Stimulated activated CD4-positive, alpha-beta T cell treated with anti-CD3 and anti-CD28 coated beads, Interleukin-4, amount 100 ng/mL, for 1 hour (primary cell): ENCODE data around the gene SNX24.
"Not testable (repeated sequence)": the region's sequence is repeated elsewhere in the genome, so short reads cannot be mapped to it uniquely, and the experiment has no call there.

Experiments used
- DNase-seq: peaks from one replicate; pipeline ENCODE4 v3.0.0-alpha.2; 2020

SNX24 gene

DNA sequence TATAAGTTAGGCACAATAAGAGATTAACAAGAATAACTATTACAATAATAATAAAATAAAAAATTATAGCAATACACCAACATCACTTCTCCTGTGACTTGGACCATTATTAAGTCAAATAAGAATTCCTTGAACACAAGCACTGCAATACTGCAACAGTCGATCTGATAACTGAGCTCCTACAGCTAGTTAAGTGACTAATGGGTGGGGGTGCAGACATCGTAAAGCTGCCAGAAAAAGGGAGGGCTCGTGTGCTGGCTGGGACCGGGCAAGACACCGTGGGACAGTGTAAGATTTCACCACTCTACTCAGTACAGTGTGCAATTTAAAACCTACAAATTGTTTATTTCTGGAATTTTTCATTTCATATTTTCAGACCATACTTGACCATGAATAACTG, 78.8 kb downstream of the SNX24 start:
- no peak for DNase-seq

DNA sequence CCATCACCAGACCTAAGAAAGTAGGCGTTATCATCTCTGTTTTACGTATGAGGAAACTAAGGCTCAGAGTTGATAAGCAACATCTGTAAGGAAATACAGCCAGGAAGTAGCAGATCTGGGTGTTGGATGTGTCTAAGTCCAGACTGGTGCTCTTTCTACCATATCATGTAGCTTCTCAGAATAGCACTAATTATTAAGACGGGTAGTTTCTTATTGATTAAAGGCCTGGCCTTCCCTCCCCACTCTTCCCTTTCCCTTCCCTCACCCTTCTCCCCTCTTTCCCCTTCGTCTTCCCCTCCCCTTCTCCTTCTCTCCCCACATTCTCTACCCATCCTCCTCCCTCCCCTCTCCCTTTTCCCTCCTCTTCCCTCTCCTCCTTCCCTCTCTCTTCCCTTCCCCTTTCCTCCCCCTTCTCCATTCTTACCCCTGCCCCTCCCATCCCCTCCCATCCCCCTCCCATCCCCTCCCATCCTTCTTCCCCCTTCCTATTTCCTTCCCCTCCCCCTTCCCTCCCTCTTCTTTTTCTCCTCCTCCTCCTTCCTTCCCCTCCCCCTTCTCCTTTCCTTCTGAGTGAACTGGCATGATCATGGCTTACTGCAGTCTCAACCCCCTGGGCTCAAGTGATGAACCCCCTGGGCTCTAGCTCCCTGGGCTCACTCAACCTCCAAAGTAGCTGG, 79.4 kb downstream of the SNX24 start:
- DNase-seq, result no peak

DNA sequence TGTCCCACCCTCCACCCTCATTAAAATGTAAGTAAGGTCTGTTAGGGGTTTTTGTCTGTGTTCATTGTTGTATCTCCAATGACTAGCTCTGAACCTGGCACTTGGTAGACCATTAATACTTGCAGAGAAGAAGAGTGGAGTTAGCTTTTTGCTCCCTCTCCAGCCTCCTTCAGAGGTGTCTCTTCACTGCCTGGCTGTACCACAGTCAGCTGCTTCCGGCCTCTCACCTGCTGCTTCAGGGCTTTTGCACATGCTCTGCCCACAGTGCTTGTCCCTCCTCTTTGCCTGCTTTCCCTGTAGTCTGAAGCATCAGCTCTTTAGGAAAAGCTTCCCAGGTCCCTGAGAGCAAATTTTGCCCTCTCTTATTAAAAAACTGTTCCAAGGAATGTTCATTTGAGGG, 83.6 kb downstream of the SNX24 start:
- no peak for DNase-seq

DNA sequence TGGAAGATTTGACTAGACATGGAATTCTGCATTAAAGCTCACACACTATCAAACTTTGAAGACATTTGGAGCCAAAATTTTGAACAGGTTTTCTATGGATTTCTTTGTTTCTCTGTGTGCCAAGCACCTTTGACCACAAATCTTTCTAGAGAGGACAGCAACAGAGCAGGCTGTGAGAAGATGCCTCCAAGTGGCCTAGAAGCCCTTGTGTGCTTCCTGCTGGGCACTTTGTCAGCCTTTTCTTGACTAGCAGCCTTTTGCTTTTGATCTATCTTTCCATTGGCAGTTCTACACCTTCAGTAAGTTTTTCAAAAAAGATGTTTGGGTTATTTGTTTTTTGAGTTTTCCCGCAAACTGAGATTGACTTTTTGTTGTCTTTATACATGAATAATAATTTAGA, 84.6 kb downstream of the SNX24 start:
- DNase-seq, result no peak

DNA sequence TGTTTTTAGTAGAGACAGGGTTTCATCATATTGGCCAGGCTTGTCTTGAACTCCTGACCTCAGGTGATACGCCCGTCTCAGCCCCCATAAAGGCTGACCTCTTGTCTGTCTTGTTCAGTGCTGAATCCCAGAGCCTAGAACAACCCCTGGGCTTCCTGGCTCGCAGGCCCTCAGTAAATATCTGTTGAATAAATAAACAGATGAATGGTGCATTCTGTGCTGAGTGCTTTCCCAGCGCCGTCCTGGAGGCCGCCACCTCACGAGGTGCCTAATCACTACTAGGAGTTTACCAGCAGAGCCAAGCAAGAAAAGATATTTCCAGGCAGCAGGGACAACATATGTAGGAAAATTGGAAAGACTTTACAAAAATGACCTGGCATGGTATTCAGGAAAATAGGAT, 88.5 kb downstream of the SNX24 start:
- DNase-seq, result no peak

DNA sequence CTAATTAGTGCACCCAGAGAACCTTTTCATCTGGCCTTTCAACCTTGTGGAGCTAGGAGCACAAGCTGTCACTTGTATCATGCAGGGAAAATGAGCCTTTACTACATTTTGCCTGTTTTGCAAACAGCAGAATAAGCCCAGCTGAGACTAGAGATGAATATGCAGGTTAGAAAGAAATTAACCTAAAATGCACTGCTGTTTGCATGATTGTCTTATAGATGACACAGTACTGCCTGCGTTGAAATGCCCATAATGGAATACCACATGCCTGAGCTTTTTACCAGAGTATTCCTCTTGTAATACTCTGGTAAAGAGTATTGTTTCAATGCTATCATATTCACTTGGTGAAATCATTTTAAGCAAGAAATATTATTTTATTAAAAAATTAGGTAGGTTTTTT, 90.7 kb downstream of the SNX24 start:
- DNase-seq, result no peak

DNA sequence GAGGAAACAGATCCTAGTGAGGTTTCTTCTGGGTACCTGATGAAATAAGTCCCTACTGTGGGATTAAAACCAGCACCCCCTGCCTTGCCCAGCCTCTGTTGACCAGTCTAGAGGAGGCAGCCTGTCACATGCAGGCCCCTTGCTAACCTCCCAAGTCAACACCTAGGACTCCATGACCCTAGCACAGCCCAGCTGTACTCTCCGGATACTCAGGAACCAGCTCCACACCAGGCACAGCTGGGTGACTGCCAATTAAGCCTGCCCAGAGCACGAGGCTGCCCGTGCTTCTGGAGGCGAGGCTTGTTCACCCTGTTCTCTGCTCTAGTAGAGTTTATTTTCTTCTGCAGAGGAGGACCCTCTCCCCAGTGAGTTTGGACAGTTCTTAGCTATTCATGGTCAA, 92.5 kb downstream of the SNX24 start:
- DNase-seq, result no peak

DNA sequence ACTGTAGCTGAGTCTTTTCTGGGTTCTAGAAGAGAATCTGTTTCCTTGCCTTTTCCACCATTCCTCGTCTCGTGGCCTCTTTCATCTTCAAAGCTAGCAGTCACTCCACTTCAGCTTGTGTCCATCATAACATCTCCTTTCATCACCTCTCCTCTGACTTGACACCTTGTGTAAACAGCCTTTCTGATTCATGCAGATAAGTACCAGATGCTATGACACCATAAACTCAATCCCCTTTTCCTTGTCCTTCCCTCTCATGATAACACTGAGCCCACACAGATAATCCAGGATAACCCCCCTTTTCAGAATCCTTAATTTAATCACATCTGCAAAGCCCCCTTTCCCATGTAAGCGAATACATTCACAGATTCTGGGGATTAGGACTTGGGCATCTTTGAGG, 95.5 kb downstream of the SNX24 start:
- DNase-seq, result no peak

DNA sequence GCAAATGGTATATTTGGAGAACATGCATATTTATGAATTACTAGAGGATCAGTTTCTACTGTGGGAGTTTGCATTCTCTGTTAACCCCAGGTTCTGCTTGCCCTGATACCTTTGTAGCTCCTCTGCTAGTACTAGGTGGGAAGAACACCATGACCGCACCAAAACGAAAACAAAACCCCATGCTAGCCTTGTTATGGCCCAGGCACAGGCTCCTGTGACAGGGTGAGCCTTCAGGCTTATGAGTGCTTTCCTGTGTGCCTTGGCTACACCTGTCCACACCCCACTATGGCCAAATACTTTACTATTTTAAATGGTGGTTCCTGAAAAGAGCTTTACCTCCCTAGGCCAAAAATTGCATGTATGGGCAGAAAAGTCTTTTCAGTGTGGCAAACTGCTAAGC, 96.3 kb downstream of the SNX24 start:
- DNase-seq, result no peak

DNA sequence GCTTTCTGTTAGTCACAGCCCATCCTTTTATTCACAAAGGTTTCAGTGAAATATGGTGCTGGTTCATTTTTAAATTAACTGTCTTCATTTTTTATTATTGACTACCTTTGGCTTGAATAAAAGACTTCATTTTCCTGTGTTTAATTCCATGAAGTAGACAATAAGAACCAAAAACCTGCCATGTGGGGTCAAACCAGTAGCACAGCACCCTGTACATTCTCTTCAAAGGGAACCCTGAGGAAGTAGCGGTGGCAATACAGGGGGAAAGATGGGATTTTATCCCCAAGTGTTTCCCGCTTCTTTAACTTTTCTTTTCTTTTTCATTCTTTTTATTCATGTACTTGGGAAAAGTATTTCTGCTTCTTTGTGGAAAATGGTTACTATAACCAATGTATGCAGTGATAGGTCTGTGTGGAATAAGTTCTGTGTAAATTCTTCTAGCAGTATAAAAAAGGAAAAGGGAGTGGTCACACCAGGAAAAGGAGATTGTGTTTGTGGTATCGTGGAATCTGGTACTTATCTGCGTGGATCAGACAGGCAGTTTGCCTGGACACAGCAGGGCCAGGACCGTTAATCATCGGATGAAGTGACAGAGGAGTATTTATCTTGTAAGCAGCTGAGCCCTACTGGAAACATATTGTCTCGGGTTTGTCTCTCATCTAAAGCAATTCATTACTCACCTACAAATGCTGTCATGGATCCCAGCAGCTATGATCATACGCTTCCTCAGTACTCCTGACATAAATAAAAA, 96.9 kb downstream of the SNX24 start:
- DNase-seq, result no peak

DNA sequence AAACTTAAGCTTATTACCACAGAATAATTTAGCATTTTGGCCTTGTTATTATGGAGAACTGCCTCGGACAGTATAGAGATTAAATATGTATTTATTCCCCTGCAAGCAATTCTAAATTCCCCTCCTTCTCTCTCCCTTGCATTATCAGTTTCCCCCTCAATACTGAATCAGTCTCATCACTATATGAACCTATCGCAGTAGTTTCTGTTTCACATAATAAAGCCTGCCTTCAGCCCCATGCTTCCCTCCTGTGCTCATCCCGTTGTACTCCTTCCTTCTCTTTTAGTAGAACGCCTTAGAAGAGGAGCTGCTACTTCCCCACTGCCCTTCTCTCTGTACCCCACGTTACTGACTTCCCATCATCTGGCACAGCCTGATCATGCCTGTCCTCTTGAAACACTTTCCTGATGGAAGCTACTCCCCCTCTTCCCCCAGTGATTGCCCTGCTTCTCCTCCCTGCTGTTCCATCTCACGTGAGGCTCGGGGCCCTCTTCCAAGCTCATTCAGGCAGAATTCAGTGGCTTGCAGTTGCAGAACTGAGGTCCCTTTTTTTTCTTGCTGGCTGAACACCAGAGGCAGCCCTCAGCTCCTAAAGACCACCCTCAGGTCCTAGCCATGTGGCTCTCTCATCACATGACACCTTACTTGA, 97.8 kb downstream of the SNX24 start:
- no peak for DNase-seq

DNA sequence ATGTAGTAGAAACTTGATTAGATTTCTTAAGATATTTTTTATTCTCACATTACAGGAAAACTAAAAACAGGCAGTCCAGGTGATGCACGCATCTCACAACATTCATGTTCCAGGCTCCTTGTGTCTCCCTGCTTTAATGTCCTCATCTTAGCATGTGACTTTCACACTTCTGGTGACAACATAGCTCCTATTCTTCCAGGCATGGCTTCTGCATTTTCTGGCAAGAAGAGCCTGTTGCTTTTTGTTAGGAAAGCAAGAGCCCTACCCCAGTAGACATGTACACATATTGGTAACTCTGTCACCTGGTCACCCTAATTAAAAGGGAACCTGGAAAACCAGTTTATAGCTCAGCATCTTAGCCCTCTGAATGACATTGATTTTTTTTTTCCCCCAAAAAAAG, 98.6 kb downstream of the SNX24 start:
- DNase-seq, result no peak

DNA sequence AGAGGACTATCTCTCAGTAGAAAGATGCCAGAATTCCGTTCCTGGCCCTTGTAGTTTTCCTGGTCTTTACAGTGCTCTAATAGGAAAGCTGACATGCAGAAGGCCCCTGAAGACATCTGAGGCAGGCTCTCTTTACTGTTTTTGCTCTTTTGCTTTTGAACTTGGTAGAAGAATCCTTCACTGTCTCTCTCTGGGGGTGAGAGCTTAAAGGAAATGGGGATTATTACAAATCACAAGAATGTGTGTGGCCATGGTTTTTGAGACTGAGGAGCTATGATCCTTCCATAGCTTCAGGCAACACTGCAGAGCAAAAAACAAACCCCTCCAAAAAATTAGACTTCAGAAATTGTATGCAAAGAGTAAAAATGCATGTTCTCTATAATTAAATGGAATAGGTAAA, 102.0 kb downstream of the SNX24 start:
- no peak for DNase-seq

DNA sequence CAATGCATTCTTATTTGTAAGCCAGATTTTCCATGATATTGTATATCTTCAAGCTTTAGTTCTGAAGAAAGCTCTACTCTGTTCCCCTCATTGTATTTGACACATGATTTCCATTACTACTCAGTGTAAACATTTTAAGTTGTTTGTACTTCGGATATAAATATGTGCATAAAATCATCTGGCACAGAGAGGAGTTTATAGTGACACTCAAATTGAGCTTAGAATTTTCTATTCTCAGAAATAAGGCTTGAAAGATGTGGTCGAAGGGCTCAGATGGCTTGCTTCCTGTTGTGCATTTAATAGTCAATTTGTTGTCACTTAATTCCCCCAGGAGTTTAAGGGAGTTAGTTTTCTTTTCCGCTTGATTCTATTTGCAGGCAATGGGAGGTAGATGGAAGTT, 102.4 kb downstream of the SNX24 start:
- no peak for DNase-seq

DNA sequence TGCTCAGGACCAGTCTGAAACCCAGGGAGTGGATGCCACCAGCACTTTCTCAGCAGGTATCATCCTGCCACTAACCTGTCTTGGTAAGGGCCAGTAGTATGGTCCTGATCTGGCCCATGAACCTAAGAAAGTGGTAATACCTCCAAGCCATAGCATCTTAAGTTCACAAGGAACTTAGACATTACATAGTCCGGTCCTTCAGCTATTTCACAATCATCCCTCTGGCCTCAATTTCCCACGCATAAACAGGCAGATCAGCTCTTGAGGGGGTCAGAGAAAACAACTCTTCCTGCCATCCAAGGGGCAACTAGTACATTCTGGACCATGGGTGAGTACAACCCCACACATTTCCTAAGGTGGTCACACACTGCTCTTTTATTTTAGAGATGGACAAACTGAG, 102.9 kb downstream of the SNX24 start:
- DNase-seq, result no peak

DNA sequence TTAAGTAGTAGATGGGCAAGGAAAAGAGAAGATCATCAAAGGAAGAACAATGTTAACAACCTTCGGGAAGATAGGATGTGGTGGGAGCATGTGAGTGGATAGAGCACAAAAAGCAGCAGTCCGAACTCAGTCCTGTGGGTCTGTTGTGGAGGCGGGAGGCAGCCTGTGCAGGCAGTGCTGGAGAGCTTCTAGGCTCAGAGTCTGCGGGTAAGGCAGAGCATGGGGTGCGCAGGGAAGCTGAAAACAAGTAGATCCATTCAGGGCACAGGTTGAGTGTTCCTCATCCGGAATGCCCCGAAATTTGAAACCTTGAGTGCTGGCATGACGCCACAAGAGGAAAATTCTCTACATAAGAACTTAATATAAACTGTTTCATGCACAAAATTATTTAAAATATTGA, 106.2 kb downstream of the SNX24 start:
- DNase-seq, result no peak

DNA sequence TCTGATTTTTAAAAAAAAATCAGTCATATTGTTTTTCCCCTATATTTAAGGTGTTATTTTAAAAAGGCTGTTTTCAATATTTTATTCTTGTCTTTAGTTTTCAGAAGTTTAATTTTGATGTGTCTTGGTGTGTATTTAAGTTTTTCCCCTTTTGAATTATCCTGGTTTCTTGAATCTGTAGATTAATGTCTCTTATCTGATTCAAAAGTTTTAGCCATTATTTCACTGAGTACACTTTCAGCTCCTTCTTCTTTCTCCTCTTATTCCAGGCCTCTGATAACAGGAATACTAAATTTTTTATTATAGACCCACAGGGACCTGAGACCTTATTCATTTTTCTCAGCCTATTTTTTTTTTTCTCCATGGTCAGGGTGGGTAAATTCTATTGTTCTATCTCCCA, 109.3 kb downstream of the SNX24 start:
- no peak for DNase-seq

DNA sequence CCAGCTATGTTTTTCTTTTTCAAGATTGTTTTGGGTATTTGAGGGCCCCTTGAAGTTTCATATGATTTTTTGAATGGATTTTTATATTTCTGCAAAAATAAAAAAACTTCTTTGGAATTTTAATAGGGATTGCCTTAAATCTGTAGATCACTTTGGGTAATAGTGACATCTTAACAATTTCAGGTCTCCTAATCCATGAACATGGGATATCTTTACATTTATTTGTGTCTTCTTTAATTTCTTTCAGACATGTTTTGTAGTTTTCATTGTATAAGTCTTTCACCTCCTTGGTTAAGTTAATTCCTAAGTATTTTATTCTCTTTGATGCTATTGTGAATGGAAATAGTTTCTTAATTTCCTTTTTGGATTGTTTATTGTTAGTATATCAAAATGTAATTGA, 112.0 kb downstream of the SNX24 start:
- DNase-seq, result no peak

DNA sequence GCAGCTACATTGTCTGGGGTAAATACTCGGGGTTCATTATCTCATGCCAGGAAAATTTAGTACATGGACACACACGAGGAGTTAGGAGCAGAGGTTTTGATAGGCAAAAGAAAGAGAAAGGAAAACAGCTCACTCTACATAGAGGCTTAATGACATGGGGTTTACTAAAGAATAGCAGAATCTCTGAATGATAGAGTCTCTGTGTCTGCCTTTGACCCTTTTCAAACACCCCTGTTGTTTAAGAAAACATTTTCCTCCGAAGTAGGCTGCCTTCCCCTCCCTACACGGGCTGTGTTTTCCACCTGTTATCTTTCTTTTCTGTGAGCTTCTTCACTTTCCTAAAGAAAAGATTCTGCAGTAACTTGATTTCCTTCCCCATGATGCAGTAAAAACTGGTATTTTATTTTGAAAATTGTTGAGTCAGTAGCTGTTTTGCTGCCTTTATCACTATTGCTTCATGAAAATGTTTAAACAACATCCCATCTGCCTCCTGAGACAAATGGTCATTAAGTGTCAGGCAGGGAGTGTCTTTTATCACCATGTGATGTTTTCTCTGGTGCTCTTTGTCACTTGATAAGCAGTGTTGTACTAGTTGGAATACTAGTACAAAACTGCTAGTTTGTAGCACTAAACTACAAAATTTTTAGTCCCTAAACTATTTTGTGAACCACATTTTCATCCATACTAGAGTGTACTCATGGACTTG, 114.5 kb downstream of the SNX24 start:
- DNase-seq, result no peak

DNA sequence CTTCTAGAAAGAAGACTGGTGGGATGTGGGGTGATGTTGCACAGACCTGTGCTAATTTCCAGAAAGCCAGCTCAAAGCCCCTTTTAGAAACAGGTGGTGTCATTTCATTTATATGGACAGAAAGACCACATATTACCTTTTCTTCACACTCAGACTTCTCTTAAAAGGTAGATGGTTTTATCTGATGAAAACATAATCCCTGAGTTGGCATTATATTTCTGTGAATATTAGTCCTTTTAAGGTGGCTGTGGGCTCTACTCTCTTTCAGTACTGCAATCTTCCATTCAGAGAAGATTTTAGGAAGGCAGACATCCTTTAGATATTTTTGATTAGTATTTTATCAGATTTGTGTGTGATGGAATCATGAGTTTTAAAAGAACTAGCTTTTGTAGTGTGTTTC, 117.9 kb downstream of the SNX24 start:
- no peak for DNase-seq

DNA sequence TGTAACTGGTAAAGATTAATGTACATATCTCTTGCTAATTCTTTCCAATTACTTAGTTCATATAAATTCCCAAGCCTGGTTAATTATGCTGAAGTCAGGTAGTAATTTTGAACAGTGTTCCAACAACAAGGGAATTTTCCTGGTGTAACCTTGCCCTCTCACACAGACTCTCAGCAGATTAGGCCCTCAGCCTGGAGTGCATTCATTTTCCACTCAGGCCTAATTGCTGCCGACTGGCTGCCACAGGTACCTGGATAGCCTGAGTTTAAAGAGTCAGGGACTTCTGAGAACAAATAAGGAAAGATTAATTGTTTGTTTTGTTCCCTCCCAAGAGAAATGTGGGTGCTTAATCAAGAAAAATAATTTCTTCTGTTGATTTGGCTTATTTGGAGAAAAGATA, 119.7 kb downstream of the SNX24 start:
- DNase-seq, result no peak

DNA sequence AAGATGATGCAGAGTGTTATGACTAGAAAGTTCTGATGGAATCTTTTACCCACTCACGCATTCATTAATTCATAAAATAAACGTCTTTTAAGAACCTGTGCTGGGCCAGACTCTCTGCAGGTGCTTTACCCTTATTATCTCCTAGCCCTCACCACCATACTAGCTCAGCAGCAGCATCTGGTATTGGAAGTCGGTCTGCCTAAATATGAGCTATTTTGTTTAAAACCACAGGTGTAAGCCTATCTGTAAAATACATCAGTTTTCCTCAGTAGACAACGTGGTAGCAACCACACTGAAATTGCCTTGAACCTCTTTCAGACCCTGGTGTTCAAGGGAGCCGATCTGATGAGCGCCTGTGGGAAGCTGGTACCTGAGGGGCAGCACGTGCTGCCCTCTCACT, 121.7 kb downstream of the SNX24 start:
- no peak for DNase-seq

DNA sequence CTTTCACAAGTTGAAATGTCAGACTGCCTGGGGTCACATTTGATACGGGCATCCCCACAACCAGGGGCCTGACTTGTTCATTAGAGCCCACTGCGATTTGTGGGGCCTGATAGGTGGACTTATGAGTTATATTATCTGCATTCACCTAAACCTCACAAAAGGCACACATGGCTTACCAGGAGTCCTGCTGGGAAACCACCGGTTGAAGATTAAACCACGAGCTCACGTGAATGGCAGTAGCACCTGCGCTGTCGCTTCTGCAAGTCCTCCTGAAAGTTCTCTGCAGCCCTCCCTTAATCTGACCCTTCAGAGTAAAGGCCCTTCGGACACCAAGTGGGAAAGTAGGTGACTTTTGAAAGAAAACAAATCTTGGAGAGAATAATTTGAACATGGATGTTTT, 122.2 kb downstream of the SNX24 start:
- no peak for DNase-seq

DNA sequence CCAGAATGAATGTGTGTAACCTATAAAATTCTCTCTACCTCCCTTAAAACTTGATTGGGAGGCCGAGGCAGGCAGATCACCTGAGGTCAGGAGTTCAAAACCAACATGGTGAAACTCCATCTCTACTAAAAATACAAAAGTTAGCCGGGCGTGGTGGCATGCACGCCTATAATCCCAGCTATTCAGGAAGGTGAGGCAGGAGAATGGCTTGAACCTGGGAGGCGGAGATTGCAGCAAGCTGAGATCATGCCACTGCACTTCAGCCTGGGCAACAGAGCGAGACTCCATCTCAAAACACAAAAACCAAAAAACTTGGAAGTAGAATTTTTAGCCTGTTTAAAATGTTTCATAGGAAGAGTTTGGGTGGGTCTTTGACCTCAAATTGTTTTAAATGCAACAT, 122.6 kb downstream of the SNX24 start:
- not testable (repeated sequence) for DNase-seq
